ENCODE results near the gene DDR2.

The DDR2 gene

DNA sequence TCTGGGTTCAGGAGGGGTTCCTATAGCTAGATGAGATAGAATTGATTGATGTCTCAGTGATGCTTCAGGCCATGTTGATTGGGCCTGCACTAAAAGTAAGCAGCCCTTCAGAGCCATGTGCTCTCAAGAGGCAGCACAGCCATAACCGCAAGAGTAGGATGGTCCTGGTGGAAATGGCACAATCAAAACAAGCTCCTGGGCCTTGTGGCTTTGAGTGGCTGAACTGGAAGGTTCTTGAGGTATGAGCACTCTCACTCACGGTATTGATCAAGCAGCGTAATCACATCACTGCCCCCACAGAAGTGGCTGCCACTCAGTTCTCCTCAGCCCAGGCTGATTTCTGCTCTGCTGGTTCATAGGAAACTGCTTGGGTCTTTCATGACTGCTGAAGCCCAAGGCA, 76.0 kb downstream of the DDR2 start:
- Histone ChIP-seq H3K4me1 (ENCODE audit: control insufficient read depth, insufficient read depth, low read length) (no peaks in the 10 kb centered on the region), H3K27me3 (ENCODE audit: control insufficient read depth, insufficient read depth, low read length) (no peaks in the 10 kb centered on the region), H3K9me3 (ENCODE audit: control insufficient read depth, low read length) (no peaks in the 10 kb centered on the region), H3K36me3 (ENCODE audit: control insufficient read depth, insufficient read depth, low read length) (no peaks in the 10 kb centered on the region), H3K4me3 (ENCODE audit: low read length) (no peak overlapping the region), H3K9ac (ENCODE audit: low read length) (no peak overlapping the region)

DNA sequence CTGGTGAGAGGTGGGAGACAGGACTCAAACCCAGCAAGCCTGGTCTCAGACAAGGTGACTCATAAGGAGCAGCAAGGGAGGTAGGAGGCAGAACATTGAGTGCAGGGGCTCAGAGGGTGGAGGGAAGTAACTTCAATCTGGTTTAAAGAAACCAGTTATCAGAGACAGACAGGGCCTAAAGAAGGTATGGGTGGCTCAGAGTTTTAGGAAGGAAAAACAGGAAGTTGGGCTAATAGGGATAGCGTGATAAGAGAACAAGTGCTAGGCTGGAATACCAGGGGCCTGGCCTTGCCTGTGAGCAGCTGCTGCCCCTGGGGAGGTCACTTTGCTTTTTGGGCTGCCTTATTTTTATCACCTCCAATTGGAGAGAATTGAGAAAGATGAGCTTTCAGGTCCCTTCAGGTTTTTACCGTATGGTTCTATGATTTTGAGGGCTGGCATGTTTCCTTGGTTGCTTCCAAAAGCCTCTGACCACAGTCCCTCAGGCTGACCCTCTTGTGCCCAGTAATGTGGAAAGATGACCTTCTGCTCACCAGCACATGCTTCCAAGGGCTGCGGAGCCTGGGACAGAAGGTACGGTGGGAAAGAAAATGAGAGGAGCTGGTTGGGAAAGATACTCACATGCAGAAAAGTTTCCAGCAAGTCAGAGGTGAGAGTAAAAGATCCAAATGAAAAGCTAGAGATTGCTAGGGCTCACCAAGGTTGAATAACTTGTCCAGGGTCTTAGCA, 77.0 kb downstream of the DDR2 start:
- Histone ChIP-seq H3K36me3 (ENCODE audit: control insufficient read depth, insufficient read depth, low read length) (no peaks in the 10 kb centered on the region), H3K4me3 (ENCODE audit: low read length) (no peak overlapping the region), H3K27me3 (ENCODE audit: control insufficient read depth, insufficient read depth, low read length) (no peaks in the 10 kb centered on the region), H3K9me3 (ENCODE audit: control insufficient read depth, low read length) (no peaks in the 10 kb centered on the region), H3K4me1 (ENCODE audit: control insufficient read depth, insufficient read depth, low read length) (no peaks in the 10 kb centered on the region), H3K9ac (ENCODE audit: low read length) (no peak overlapping the region)

DNA sequence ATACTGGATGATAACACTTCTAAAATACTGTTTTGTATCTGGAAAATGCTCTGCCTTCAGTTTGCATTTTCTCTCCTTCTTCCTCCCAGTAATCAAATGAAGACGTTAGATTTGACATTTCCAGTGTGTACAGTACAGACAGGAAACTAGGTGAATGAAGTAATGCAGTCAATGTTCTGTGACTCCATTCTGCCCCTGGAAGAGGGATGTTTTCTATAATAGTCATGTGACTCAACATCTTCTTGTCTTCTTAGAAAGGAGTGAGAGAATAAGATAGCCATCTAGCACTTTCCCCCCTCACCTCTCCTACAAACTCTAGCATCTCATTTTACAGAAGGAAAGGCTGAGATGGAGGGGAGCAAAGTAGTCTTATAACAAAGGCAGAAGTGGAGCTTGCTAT, 77.6 kb downstream of the DDR2 start:
- Histone ChIP-seq H3K4me1 (ENCODE audit: control insufficient read depth, insufficient read depth, low read length) (no peaks in the 10 kb centered on the region), H3K9me3 (ENCODE audit: control insufficient read depth, low read length) (no peaks in the 10 kb centered on the region), H3K9ac (ENCODE audit: low read length) (no peak overlapping the region), H3K4me3 (ENCODE audit: low read length) (no peak overlapping the region), H3K36me3 (ENCODE audit: control insufficient read depth, insufficient read depth, low read length) (no peaks in the 10 kb centered on the region), H3K27me3 (ENCODE audit: control insufficient read depth, insufficient read depth, low read length) (no peaks in the 10 kb centered on the region)

DNA sequence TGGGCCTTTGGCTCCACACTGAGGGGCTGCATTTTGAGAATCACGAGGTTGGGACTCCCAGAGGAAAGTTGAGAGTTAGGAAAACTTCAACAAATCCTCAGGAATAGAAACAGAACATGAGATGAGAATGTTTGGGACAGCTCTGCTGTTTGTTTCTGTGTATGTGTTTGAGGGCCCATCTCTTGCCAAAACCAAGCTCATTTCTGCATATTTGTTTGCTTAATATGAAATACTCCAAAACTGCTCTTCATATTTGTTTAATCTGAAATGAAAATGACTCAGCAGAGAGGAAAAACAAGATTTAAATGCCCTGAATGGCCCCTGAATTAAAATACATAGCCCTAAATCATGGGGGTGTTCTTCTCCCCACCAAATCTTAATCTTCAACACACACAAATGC, 78.1 kb downstream of the DDR2 start:
- H3K9ac ChIP-seq (ENCODE audit: low read length): no peak overlapping the region
- H3K27me3 ChIP-seq (ENCODE audit: control insufficient read depth, insufficient read depth, low read length): no peaks in the 10 kb centered on the region
- H3K9me3 ChIP-seq (ENCODE audit: control insufficient read depth, low read length): no peaks in the 10 kb centered on the region
- no peaks in the 10 kb centered on the region for H3K4me1 ChIP-seq (ENCODE audit: control insufficient read depth, insufficient read depth, low read length)
- H3K36me3 ChIP-seq (ENCODE audit: control insufficient read depth, insufficient read depth, low read length): no peaks in the 10 kb centered on the region
- H3K4me3 ChIP-seq (ENCODE audit: low read length): no peak overlapping the region

DNA sequence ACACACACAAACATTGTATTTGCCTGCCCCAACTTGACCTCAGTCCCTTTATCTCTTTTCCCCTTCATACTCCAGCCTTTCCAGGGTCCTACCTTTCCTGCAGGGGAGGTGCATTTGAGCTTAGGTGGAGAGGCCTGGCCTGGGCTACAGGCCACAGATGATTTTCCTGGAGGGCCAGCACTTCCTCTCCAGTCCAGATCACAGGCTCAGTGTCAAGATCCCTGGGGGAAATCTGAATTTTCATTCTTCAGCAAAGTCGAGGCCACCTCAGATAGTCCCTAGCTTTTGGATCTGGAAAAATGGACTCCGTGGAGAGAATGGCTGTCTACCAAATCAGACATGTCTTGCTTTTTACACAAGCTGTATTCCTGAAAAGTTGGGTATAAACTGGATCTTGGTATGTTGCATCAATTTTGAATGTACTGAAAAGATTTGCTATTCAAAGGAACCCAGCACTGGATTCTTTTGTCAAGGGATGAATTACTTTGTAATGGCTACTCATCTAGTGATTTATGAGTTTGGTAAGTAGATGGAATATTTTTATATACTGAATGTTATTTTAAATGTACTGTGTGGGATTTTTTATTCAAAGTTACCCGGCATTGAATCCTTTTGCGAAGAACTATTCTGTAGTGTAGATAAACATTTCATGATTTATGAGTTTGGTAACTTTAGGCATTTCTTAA, 78.7 kb downstream of the DDR2 start:
- Histone ChIP-seq H3K27me3 (ENCODE audit: control insufficient read depth, insufficient read depth, low read length) (no peaks in the 10 kb centered on the region), H3K4me3 (ENCODE audit: low read length) (no peak overlapping the region), H3K9ac (ENCODE audit: low read length) (no peak overlapping the region), H3K4me1 (ENCODE audit: control insufficient read depth, insufficient read depth, low read length) (no peaks in the 10 kb centered on the region), H3K9me3 (ENCODE audit: control insufficient read depth, low read length) (no peaks in the 10 kb centered on the region), H3K36me3 (ENCODE audit: control insufficient read depth, insufficient read depth, low read length) (no peaks in the 10 kb centered on the region)

DNA sequence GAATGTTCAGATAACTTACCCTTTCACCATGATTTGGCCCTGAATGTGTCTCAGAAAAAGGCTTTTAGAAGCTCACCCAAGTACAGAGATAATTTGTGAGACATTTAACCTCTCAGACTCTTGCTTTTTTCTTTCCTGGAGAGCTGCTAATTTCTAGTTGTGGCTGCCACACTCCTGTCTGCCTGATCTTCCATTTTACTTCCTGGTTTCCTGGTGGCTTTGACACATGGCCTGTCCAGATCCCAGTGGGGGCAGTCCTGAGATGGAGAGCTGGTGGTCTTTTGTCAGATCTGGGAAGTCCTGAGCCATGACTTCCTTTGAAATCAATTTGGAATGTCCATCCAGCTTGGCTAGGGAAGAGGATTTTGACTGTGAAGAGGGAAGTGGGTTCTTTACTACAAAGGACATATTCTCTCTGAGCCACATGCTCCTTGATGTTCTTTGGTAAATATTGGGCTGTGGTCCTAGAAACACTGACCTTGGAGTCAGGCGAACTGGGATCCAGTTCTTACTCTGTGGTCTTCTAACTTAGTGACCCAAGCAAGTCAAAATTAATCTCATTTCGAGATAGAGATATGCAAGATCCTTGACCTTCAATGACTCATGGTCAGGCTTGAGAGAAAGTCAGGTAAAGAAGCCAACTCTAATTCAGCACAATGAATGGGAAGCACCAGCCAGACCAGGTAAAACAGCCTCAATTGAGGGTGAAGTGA, 80.2 kb downstream of the DDR2 start:
- H3K4me3 ChIP-seq (ENCODE audit: low read length): no peak overlapping the region
- H3K27me3 ChIP-seq (ENCODE audit: control insufficient read depth, insufficient read depth, low read length): no peaks in the 10 kb centered on the region
- H3K9ac ChIP-seq (ENCODE audit: low read length): no peak overlapping the region
- H3K9me3 ChIP-seq (ENCODE audit: control insufficient read depth, low read length): no peaks in the 10 kb centered on the region
- no peaks in the 10 kb centered on the region for H3K4me1 ChIP-seq (ENCODE audit: control insufficient read depth, insufficient read depth, low read length)
- H3K36me3 ChIP-seq (ENCODE audit: control insufficient read depth, insufficient read depth, low read length): no peaks in the 10 kb centered on the region

DNA sequence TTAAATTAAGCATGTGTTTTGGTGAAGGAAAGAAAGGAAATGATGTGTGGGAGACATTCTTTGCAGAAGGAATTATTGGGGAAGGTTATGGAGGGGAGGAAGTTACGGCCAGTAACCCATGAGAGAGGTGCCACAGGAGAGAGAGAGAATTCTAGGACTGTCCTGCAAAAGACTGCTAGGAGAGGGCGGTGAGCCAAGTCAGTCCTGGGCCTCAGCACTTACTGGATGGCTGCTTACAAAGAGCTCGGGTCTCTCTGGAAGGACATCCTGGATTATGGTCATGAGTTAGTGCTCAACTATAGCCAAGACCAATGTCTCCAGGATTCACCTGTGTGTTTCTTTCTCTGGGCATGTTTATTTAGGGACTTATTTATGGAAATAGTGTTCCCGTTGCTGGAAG, 83.9 kb downstream of the DDR2 start:
- no peak overlapping the region for H3K4me3 ChIP-seq (ENCODE audit: low read length)
- H3K9me3 ChIP-seq (ENCODE audit: control insufficient read depth, low read length): no peaks in the 10 kb centered on the region
- H3K4me1 ChIP-seq (ENCODE audit: control insufficient read depth, insufficient read depth, low read length): no peaks in the 10 kb centered on the region
- no peak overlapping the region for H3K9ac ChIP-seq (ENCODE audit: low read length)
- H3K27me3 ChIP-seq (ENCODE audit: control insufficient read depth, insufficient read depth, low read length): no peaks in the 10 kb centered on the region
- H3K36me3 ChIP-seq (ENCODE audit: control insufficient read depth, insufficient read depth, low read length): no peaks in the 10 kb centered on the region

DNA sequence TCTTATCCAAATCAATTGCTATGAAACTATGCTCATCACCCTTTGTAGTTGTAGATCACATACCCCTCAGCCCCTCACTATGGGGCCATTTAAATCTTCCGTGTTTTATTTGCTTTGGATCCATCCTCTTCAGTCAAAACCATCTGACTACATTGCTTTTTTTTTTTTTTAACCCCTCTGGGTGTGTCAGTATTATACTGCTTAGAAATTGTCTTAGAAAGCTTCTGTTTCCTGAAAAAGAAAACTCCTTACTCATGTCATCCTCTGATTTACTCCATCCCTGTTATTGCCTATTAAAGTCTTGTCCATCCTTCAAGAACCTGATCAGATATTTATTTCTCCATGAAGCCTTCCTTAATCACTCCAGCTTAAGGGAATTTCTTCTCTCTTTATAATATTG, 84.3 kb downstream of the DDR2 start:
- Histone ChIP-seq H3K4me1 (ENCODE audit: control insufficient read depth, insufficient read depth, low read length) (no peaks in the 10 kb centered on the region), H3K9ac (ENCODE audit: low read length) (no peak overlapping the region), H3K27me3 (ENCODE audit: control insufficient read depth, insufficient read depth, low read length) (no peaks in the 10 kb centered on the region), H3K4me3 (ENCODE audit: low read length) (no peak overlapping the region), H3K36me3 (ENCODE audit: control insufficient read depth, insufficient read depth, low read length) (no peaks in the 10 kb centered on the region), H3K9me3 (ENCODE audit: control insufficient read depth, low read length) (no peaks in the 10 kb centered on the region)

DNA sequence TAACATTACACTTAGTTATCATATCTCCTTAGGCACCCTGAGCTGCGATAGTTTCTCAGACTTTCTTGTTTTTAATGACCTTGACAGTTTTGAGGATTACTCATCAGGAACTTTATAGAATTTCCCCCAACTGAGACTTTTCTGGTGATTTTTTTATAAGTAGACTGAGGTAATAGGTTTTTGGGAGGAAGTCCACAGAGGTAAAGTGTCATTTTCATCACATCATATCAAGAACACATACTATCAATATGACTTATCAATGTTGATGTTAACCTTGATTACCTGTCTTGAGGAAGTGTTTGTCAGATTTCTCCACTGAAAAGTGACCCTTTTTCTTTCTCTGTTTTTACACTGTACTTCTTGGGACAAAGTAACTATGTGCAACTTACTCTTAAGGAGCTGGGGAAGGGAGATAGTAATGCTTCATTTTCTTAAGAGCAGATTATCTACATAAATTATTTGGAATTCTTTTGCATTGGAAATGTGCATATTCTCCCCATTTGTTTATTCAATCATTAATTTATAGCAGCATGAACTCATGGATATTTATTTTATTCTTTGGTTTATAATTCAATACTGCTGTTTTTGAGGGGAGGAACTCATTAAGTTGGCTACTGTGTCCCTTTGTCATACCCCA, 85.4 kb downstream of the DDR2 start:
- Histone ChIP-seq H3K4me1 (ENCODE audit: control insufficient read depth, insufficient read depth, low read length) (no peaks in the 10 kb centered on the region), H3K36me3 (ENCODE audit: control insufficient read depth, insufficient read depth, low read length) (no peaks in the 10 kb centered on the region), H3K27me3 (ENCODE audit: control insufficient read depth, insufficient read depth, low read length) (no peaks in the 10 kb centered on the region), H3K9me3 (ENCODE audit: control insufficient read depth, low read length) (no peaks in the 10 kb centered on the region), H3K4me3 (ENCODE audit: low read length) (no peak overlapping the region), H3K9ac (ENCODE audit: low read length) (no peak overlapping the region)

DNA sequence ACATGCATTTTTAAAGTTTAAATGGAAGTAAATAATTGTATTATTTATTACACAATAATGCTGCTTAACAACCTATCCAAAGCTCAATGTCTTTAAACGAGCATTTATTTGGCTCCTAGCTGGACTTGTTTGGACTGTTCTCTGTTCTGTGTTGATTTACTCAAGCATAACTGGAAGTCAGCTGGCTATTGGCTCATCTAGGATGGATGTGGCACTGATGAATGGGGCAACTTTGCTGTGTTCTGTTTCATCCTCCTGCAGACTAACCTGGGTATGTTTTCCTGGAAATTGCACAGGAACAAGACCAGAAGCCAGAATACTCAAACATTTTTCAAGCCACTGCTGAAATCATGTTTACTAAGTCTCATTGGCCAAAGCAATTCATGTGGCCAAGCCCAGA, 87.4 kb downstream of the DDR2 start:
- Histone ChIP-seq H3K4me3 (ENCODE audit: low read length) (no peak overlapping the region), H3K9ac (ENCODE audit: low read length) (no peak overlapping the region), H3K36me3 (ENCODE audit: control insufficient read depth, insufficient read depth, low read length) (no peaks in the 10 kb centered on the region), H3K9me3 (ENCODE audit: control insufficient read depth, low read length) (no peaks in the 10 kb centered on the region), H3K4me1 (ENCODE audit: control insufficient read depth, insufficient read depth, low read length) (no peaks in the 10 kb centered on the region), H3K27me3 (ENCODE audit: control insufficient read depth, insufficient read depth, low read length) (no peaks in the 10 kb centered on the region)

DNA sequence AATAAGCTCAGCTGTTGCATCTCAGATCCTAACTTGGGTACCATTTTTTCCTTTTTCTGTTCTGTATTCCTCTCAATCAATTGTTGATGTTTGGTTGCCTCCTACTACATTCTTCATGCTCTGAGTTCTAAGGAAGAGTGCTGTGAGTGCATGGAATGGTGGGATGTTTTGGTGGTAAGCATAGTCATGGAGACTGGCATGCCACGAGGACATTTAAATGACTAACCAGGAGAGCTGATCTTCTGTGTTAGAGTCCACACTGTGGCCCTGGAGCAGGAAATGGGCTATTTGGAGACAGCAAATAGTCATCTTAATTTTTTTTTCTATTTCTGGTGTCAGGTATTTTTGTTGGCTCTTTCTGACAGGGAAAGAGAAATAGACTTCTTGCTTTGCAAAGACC, 88.7 kb downstream of the DDR2 start:
- Histone ChIP-seq H3K9ac (ENCODE audit: low read length) (no peak overlapping the region), H3K4me1 (ENCODE audit: control insufficient read depth, insufficient read depth, low read length) (no peaks in the 10 kb centered on the region), H3K36me3 (ENCODE audit: control insufficient read depth, insufficient read depth, low read length) (no peaks in the 10 kb centered on the region), H3K27me3 (ENCODE audit: control insufficient read depth, insufficient read depth, low read length) (no peaks in the 10 kb centered on the region), H3K4me3 (ENCODE audit: low read length) (no peak overlapping the region), H3K9me3 (ENCODE audit: control insufficient read depth, low read length) (no peaks in the 10 kb centered on the region)

DNA sequence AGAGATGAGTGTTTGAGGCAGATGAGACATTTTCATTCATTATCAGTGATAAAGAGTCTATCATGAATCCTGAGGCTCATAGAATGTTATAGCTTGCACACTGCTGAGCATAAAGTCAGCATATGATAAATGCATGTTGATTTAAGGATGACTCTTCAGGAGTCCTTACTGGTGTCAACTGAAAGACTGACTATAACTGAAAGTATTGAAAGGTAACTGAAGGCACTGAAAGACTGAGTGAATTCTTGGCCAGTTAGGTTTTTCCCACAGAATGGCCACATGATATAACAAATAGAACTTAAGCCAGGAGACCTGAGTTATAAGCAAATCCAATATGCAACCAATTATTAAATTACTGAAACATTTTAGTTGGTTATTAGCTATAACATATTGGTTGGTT, 89.2 kb downstream of the DDR2 start:
- H3K27me3 ChIP-seq (ENCODE audit: control insufficient read depth, insufficient read depth, low read length): no peaks in the 10 kb centered on the region
- no peak overlapping the region for H3K9ac ChIP-seq (ENCODE audit: low read length)
- no peaks in the 10 kb centered on the region for H3K9me3 ChIP-seq (ENCODE audit: control insufficient read depth, low read length)
- no peak overlapping the region for H3K4me3 ChIP-seq (ENCODE audit: low read length)
- no peaks in the 10 kb centered on the region for H3K4me1 ChIP-seq (ENCODE audit: control insufficient read depth, insufficient read depth, low read length)
- no peaks in the 10 kb centered on the region for H3K36me3 ChIP-seq (ENCODE audit: control insufficient read depth, insufficient read depth, low read length)
